ENCODE results near the gene CCL19.

- no peak for TF ChIP-seq CTCF (conservative IDR thresholded peaks at IDR 0.05 in 1 of 2, IDR thresholded peaks at IDR 0.05 in 1 of 2; ENCODE audit: extremely low read depth in 1 of 2, insufficient read depth in 1 of 2, low read depth in 1 of 2, low read length in 2 of 2)
- no peak for TF ChIP-seq EZH2 (IDR thresholded peaks at IDR 0.05; ENCODE audit: borderline replicate concordance, low read length)
Observed at GRCh38 chr9:34648673-34649072, 42.4 kb downstream of the CCL19 start.

Measured in mammary epithelial cell (primary cell).